GM18867 (cell line): ENCODE results near the gene EFCAB5.
"Not testable (repeated sequence)": the region's sequence is repeated elsewhere in the genome, so short reads cannot be mapped to it uniquely, and the experiment has no call there.

Experiments
- ATAC-seq: cut with Tn5 transposase; IDR thresholded peaks from one replicate; pipeline ENCODE4 v1.9.1; 2021; ENCODE audit warnings: mild to moderate bottlenecking, moderate library complexity; ENCODE audit not compliant: unreplicated experiment

EFCAB5 gene

GRCh38 chr17:30092886-30093285 is 151.5 kb downstream of the EFCAB5 start:
- no peak for ATAC-seq

DNA sequence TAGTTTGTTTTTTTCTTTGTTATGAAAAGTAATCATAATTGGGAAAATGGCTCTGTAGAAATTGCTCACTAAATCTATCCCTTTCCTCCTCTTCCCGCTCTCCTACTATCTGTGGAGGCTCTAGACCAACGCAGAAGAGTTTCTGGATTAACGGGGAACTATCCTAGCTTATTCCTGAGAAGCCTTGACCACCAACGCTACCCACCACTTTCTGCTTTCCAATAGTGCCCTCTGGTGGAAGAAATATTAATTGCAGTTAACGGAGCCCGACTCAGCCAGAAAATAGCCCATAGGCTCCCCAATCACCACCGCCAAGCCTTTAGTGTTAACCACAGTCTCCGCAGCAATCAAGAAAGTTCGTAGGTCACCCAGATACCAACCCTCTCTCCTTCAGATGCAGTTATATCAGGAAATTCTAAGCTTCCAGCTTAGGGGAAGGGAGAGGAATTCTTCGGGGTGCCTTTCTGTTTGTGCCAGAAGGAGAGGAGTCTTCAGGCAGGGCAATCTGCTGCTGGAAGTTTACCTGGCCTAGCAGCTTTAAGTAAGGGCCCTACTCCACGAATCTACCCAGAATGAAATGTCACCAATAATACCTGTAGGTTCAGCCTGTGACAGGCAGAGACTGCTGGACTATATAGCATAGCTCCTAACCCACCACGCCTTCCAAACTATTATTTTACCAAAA is 152.2 kb downstream of the EFCAB5 start:
- no peak for ATAC-seq

DNA sequence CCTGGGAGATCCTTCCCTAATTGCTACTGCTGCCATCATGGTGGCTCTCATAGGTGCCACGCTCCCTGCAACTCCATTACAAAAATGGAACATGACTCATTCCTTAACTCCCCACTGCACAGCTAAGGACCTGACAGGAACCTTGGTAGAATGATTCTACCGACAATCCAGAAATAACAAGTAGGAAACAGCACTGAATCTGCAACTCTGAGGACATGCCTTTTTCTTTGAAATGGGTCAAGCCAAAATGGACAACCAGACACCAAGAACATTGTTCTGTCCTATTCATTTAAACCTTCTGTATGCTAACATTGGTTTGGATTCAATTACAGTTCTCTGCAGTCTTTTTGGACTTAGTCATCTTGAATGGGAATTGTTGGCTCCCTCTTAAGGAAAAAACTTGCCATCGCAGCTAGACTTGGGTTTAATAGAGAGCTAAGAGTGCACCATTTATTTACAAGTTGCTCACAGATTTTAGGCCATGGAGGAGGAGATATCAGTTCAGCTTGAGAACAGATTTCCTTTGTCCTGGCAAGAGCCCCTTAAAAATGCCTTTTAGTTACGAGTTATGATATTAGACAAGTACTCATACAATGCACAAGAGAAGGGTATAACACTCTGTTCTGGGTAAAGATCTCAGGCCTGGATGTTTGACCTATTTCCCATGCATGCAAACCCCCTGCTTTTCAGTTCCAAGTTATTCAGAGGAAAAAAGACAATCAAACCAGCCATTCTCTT is 154.2 kb downstream of the EFCAB5 start:
- no peak for ATAC-seq

DNA sequence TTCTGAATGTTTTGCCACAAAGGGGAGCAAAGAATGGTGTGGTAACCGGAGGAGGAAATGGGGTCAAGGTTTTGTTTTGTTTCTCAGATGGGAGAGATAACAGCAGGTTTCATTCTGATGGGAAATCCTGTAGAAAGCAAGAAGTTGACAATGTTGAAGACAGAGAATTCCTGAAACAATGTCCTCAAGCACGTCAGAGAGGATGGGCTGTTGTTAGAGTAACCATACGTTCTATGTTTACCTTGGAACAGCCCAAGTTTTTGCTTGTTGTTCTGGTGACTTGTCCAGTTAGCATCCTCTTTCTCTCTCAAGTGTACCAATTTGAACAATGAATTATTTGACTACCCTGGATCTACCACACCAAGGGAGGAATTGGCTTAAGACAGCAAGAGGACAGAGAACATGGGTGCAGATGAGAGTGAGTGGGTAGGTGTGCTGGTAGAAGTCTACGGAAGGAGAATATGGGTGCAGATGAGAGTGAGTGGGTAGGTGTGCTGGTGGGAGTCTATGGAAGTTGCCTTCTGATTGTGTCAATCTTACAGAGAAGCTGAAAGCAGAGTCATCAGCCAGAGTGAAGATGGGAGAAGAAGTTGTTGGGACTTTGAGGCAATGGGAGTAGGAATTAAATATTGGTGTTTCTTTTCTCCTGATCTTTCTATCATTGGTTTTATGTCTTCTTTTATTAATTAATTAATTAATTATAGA is 160.4 kb downstream of the EFCAB5 start:
- no peak for ATAC-seq

DNA sequence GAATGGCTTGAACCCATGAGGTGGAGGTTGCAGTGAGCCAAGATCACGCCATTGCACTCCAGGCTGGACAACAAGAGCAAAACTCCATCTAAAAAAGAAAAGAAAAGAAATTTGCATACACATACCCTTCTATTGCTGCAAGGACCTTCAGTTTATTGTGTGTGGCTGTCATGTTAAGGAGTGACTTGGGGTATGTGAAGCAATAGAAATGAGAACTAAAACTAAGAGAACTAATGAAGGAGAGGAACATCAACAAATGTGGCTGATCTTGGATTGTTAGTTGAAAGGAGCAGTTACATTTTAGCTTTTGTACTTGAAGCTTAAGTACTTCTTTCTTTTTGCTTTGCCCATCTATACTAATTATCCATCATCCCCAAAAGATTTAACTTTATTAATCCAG is 162.5 kb downstream of the EFCAB5 start:
- ATAC-seq, result no peak

DNA sequence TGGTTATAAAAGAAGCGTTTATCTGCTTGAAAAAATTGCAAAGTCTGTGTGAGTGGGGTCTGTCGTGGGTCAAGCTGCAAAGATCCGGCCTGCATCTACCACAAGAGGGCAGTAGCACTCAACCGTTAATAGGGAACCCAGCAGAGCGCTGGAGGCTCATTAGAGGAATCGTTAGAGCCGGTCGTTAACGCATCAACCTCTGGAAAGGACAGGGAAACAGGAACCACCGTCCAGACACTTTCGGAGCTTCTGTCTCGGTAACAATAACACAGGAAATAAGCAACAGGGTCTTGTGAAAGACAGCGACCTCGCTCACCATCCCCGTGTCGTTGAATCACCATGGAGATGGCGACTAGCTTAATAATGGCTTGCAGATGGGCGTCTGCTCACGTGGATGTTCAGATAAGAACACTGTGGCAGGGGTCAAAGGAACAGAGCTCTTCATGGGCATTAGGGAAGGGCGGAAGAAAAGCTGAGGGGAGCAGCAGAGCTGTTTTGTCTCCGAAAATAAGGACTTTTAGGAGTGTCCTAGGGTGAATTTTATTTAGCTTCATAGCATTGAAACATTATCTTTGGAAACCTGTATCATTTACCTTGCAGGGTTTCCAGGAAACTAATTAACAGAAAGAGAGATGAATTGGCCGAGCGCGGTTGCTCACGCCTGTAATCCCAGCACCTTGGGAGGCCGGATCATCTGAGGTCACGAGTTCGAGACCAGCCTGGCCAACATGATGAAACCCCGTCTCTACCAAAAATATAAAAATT is 163.3 kb downstream of the EFCAB5 start:
- ATAC-seq, result peak; percentile 62

GRCh38 chr17:30112794-30113193 is 171.4 kb downstream of the EFCAB5 start:
- no peak for ATAC-seq

- no peak for ATAC-seq
These were observed 171.8 kb downstream of the EFCAB5 start for GRCh38 chr17:30113213-30113612.

DNA sequence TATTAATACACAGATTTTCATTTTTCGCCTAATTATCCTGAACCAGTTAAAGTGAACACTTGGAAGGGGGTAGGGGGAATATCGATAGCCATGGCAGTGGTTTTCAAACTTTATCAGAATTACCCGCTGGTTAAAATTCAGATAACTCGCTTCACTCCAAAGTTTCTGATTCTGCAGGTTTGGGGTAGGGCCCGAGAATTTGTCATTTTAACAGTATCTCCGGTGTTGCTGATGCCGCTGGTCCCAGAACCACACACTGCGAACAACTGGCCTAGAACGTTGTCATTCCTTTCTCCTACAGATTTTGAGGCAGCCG is 174.9 kb downstream of the EFCAB5 start:
- peak; percentile 13 for ATAC-seq

- ATAC-seq, result peak; percentile 87
These were observed 175.5 kb downstream of the EFCAB5 start, which contains the start of gene NSRP1 for GRCh38 chr17:30116661-30117551. TSS of gene NSRP1 (plus strand) at chr17:30116816. CDS start at chr17:30116844, 28 bp downstream.

GRCh38 chr17:30117675-30118081 is 176.2 kb downstream of the EFCAB5 start:
- no peak for ATAC-seq

- ATAC-seq, result not testable (repeated sequence)
These were observed 177.2 kb downstream of the EFCAB5 start for GRCh38 chr17:30118635-30119034.

DNA sequence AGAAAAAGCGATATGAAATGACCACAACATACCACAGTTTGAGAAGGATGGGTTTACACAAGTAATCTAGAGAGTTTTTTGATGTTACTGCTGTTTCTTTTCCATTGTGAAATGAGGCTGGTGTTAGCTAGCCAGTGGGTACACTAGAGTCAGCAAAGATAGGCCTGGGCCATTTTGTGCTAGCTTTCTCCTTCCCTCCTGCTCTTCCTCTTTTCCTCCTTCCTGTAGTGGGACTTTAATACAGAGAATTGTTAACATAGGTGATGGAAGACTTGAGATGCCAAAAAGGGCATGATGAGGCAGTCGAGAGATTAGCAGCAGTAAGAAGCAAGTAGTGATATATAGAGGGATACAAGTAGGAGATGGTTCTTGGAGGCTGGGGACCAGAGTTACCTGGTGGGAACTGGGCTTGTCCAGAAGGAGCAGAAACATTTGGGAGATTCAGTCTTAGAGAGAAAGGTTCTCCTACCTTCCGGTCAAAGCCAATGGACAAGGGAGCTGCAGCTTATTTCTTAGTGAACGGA is 182.9 kb downstream of the EFCAB5 start:
- no peak for ATAC-seq

DNA sequence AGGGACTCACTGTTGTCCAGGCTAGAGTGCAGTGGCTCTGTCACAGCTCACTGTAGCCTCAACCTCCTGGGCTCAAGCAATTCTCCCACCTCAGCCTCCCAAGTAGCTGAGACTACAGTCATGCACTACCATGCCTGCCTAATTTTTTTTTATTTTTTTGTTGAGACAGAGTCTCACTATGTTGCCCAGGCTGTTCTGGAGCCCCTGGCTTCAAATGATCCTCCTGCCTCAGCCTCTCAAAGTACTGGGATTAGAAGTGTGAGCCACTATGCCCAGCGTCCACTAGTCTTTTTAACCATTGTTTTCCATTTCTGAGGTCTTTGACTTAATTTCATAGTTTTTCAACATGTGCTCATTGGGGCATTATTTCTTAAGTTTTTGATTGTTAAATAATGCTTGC is 188.7 kb downstream of the EFCAB5 start:
- no peak for ATAC-seq

DNA sequence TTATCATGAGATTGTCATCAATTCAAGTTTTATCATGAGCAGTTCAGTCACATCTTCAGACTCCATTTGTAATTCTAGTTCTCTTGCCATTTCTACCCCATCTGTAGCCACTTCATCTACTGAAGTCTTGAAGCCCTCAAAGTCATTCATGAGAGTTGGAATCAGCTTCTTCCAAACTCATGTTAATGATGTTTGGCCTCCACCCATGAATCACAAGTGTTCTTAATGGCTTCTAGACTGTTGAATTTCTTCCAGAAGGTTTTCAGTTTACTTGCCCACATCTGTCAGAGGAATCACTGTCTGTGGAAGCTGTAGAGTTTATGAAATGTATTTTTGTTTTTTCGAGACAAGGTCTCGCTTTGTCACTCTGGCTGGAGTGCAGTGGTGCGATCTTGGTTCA is 191.2 kb downstream of the EFCAB5 start:
- ATAC-seq, result no peak

GRCh38 chr17:30133197-30133596 is 191.8 kb downstream of the EFCAB5 start:
- ATAC-seq, result no peak

GRCh38 chr17:30134551-30134950 is 193.1 kb downstream of the EFCAB5 start:
- no peak for ATAC-seq

GRCh38 chr17:30137158-30137557 is 195.7 kb downstream of the EFCAB5 start:
- no peak for ATAC-seq

DNA sequence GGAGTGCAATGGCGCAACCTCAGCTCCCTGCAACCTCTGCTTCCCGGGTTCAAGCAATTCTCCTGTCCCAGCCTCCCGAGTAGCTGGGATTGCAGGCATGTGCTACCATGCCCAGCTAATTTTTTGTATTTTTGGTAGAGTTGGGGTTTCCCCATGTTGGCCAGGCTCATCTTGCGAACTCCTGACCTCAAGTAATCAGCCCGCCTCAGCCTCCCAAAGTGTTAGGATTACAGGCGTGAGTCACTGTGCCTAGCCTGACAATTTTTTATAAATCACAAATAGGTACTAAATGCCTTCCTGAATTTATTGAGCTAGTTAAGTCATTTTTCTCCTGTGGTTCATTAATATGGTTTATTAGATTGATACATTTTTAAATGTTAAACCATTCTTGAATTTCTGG is 206.4 kb downstream of the EFCAB5 start:
- not testable (repeated sequence) for ATAC-seq

- no peak for ATAC-seq
These were observed 206.9 kb downstream of the EFCAB5 start for GRCh38 chr17:30148376-30148775.
